Sigmoid colon (tissue), 7 donors: ENCODE data around the gene ORAI3. TPM values are rescaled to one million over a fixed set of nuclear protein-coding genes. Genes with fewer than 3 reads are reported as not detected.

ENCODE experiments used
- DNase-seq: peaks from one replicate; pipeline ENCODE4 v3.0.0-alpha.2; 2019
- H3K27ac ChIP-seq, 4 donors: fragments of 200-600 bp; sonication (generic); one replicate each; pipeline ENCODE4 v1.5.1; 2016 to 2019; ENCODE audit warnings: mild to moderate bottlenecking in 1 of 4
- H3K27me3 ChIP-seq, 3 donors: fragments of 200-600 bp; sonication (generic); one replicate each; pipeline ENCODE4 v1.5.1; 2019; ENCODE audit warnings: mild to moderate bottlenecking in 1 of 3
- H3K36me3 ChIP-seq, 4 donors: fragments of 200-600 bp; sonication (generic); one replicate each; pipeline ENCODE4 v1.5.1; 2016 to 2019
- H3K4me1 ChIP-seq, 4 donors: fragments of 200-600 bp; sonication (generic); one replicate each; pipeline ENCODE4 v1.5.1; 2017 to 2019
- H3K4me3 ChIP-seq, 4 donors: fragments of 200-600 bp; sonication (generic); one replicate each; pipeline ENCODE4 v1.5.1; 2017 to 2019; ENCODE audit warnings: mild to moderate bottlenecking in 2 of 4, moderate library complexity in 1 of 4
- H3K9me3 ChIP-seq, 4 donors: fragments of 200-600 bp in 3 of 4; sonication (generic) in 3 of 4; one replicate each; pipeline versions ENCODE4 v1.5.1 to v1.6.1; 2013 to 2019
- EP300 ChIP-seq, 4 donors: sonication (generic); formaldehyde crosslinking; IDR thresholded peaks; one replicate each; pipeline ENCODE4 v1.6.1; 2017; ENCODE audit warnings: antibody characterized with exemption in 4 of 4
- POLR2A ChIP-seq, 2 donors: fragments of 450-650 bp; IDR thresholded peaks; one replicate each; pipeline ENCODE4 v1.6.1; 2016; ENCODE audit warnings: antibody characterized with exemption in 2 of 2, mild to moderate bottlenecking in 2 of 2, moderate library complexity in 2 of 2
- POLR2AphosphoS5 ChIP-seq, 4 donors: sonication (generic); formaldehyde crosslinking; IDR thresholded peaks; one replicate each; pipeline ENCODE4 v1.6.1; 2017; ENCODE audit warnings: antibody characterized with exemption in 4 of 4
- WGBS, 2 donors: extraction: QIAGEN DNeasy Blood & Tissue Kit; methylation state at CpG; one replicate each; pipeline ENCODE4 v1.1.7; 2013; 5-methylcytosine and 5-hydroxymethylcytosine counted together
- intact Hi-C: fragments of 100-400 bp; cut with DNase I; formaldehyde crosslinking; loops from one replicate; pipeline ENCODE4 v1.15.1; 2023
- polyA plus RNA-seq, 3 donors: library from polyadenylated mRNA; stranded (reverse); fragments of 200-250 nt; gene quantifications; one replicate each; pipeline ENCODE4 v1.2.3, GENCODE V29; 2013
- small RNA-seq, 3 donors: library from RNA; depleted of rRNA; stranded (forward); fragments of <200 nt; gene quantifications; one replicate each; pipeline ENCODE3, GENCODE V24; 2016
- total RNA-seq, 4 donors: library from RNA; depleted of rRNA; stranded (reverse); fragments of >200 nt; gene quantifications; one replicate each; pipeline ENCODE4 v1.1.0, GENCODE V29; 2016
- TF ChIP-seq, protein P1 (sequence below), 4 experiments: fragments of 450-650 bp in 3 of 4; fragments of 200-600 bp in 1 of 4; IDR thresholded peaks; one replicate each; pipeline ENCODE4 v1.5.1; 2016 to 2019; ENCODE audit warnings: antibody characterized with exemption in 4 of 4, mild to moderate bottlenecking in 3 of 4, moderate library complexity in 2 of 4
- donor health status: healthy with polysubstance abuse.
- donor health status: Bipolar disorder and iron deficiency.
- donor health status: healthy.

Gene ORAI3
- total and polyA plus RNA-seq, 7 donors = 8.6 to 43.3 (median 33.3) TPM

GRCh38 chr16:31001507-31002249 lies 52.8 kb downstream of the ORAI3 start:
- no peaks in the 10 kb centered on the region for H3K27me3 ChIP-seq
- no peaks in the 10 kb centered on the region for H3K9me3 ChIP-seq
- no peak overlapping the region for H3K27ac ChIP-seq
- no peak for DNase-seq
- no peaks in the 10 kb centered on the region for H3K36me3 ChIP-seq
- H3K4me3 ChIP-seq = no peak overlapping the region
- intact Hi-C loops = no loop called here
- WGBS, 2 donors = 52 to 77% methylated on average over 16 of the region's 16 CpGs
- peaks cover 0 to 10% (median 7%) of the 10 kb centered on the region in 4 donors for H3K4me1 ChIP-seq
- TF ChIP-seq, protein P1, sequence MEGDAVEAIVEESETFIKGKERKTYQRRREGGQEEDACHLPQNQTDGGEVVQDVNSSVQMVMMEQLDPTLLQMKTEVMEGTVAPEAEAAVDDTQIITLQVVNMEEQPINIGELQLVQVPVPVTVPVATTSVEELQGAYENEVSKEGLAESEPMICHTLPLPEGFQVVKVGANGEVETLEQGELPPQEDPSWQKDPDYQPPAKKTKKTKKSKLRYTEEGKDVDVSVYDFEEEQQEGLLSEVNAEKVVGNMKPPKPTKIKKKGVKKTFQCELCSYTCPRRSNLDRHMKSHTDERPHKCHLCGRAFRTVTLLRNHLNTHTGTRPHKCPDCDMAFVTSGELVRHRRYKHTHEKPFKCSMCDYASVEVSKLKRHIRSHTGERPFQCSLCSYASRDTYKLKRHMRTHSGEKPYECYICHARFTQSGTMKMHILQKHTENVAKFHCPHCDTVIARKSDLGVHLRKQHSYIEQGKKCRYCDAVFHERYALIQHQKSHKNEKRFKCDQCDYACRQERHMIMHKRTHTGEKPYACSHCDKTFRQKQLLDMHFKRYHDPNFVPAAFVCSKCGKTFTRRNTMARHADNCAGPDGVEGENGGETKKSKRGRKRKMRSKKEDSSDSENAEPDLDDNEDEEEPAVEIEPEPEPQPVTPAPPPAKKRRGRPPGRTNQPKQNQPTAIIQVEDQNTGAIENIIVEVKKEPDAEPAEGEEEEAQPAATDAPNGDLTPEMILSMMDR (IDR thresholded peaks at IDR 0.05) = no peak
- TF ChIP-seq POLR2A (IDR thresholded peaks at IDR 0.05) (no peak), POLR2AphosphoS5 (IDR thresholded peaks at IDR 0.05) (no peak), EP300 (IDR thresholded peaks at IDR 0.05) (no peak)

- TF ChIP-seq POLR2A (IDR thresholded peaks at IDR 0.05) (no peak), EP300 (IDR thresholded peaks at IDR 0.05) (no peak), POLR2AphosphoS5 (IDR thresholded peaks at IDR 0.05) (no peak)
- TF ChIP-seq, protein P1 (IDR thresholded peaks at IDR 0.05) = no peak
- Histone ChIP-seq H3K27ac (peak overlapping the region in 1 of 4 donors; percentile 27), H3K27me3 (no peaks in the 10 kb centered on the region), H3K36me3 (no peaks in the 10 kb centered on the region), H3K4me1 (peaks cover 0 to 7% (median 5%) of the 10 kb centered on the region in 4 donors), H3K4me3 (no peak overlapping the region), H3K9me3 (no peaks in the 10 kb centered on the region)
- WGBS, 2 donors = 80 to 83% methylated on average over 10 of the region's 10 CpGs
- intact Hi-C loops = no loop called here
- DNase-seq = no peak
These were observed 53.4 kb downstream of the ORAI3 start for GRCh38 chr16:31002250-31002700.

- 88 to 89% methylated on average over 9 of the region's 9 CpGs for WGBS, 2 donors
These were observed 54.0 kb downstream of the ORAI3 start for GRCh38 chr16:31002862-31003341.

GRCh38 chr16:31003744-31004143 lies 54.9 kb downstream of the ORAI3 start:
- no peaks in the 10 kb centered on the region for H3K36me3 ChIP-seq
- no peak overlapping the region for H3K27ac ChIP-seq
- H3K27me3 ChIP-seq = peaks cover 0 to 12% (median 2%) of the 10 kb centered on the region in 3 donors
- H3K9me3 ChIP-seq = no peaks in the 10 kb centered on the region
- H3K4me1 ChIP-seq = no peaks in the 10 kb centered on the region
- no peak for DNase-seq
- 83 to 85% methylated on average over 6 of the region's 6 CpGs for WGBS, 2 donors
- TF ChIP-seq, protein P1 (IDR thresholded peaks at IDR 0.05) = no peak
- TF ChIP-seq EP300 (IDR thresholded peaks at IDR 0.05) = no peak
- TF ChIP-seq POLR2A (IDR thresholded peaks at IDR 0.05) = no peak
- no peak for TF ChIP-seq POLR2AphosphoS5 (IDR thresholded peaks at IDR 0.05)
- no peak overlapping the region for H3K4me3 ChIP-seq
- intact Hi-C loops = no loop called here

More at GRCh38 chr16:31002862-31003341, 54.0 kb downstream of the ORAI3 start:
- Histone ChIP-seq H3K4me1 (peaks cover 0 to under 1% (median 0%) of the 10 kb centered on the region in 4 donors), H3K9me3 (no peaks in the 10 kb centered on the region), H3K27ac (peak overlapping the region in 2 of 4 donors; percentile 27 to 32), H3K4me3 (no peak overlapping the region), H3K27me3 (peaks cover 0 to 4% (median 0%) of the 10 kb centered on the region in 3 donors), H3K36me3 (no peaks in the 10 kb centered on the region)
- no peak for DNase-seq
- TF ChIP-seq POLR2AphosphoS5 (IDR thresholded peaks at IDR 0.05) (no peak), EP300 (IDR thresholded peaks at IDR 0.05) (no peak), POLR2A (IDR thresholded peaks at IDR 0.05) (no peak)
- TF ChIP-seq, protein P1 (IDR thresholded peaks at IDR 0.05) = no peak
- intact Hi-C loops = no loop called here

Small RNA genes lying within 50 kb of the gene (small RNA-seq; reads per million reads assigned to genes)
- 0 reads per million in 3 donors for gene AC135048.1

Other genes with a start within 250 kb of the ORAI3 start
- gene SRCAP, start 249.9 kb upstream of the ORAI3 start, total RNA-seq = 10 to 100 TPM; 13.2 to 39.1 (median 23.4) TPM
- 10 to 100 TPM in 1 of 3 donors, 1 to 10 TPM in 2; 2.4 to 37.3 (median 9.0) TPM for gene SRCAP, start 249.9 kb upstream of the ORAI3 start, polyA plus RNA-seq
- gene PHKG2, start 200.6 kb upstream of the ORAI3 start, total RNA-seq = 10 to 100 TPM; 20.1 to 28.5 (median 23.7) TPM
- gene PHKG2, start 200.6 kb upstream of the ORAI3 start, polyA plus RNA-seq = 10 to 100 TPM; 19.2 to 45.0 (median 23.8) TPM
- gene CFAP119, start 187.0 kb upstream of the ORAI3 start, total RNA-seq = 1 to 10 TPM in 3 of 4 donors, under 1 TPM in 1; 0.82 to 2.8 (median 1.7) TPM
- gene CFAP119, start 187.0 kb upstream of the ORAI3 start, polyA plus RNA-seq = 10 to 100 TPM in 1 of 3 donors, 1 to 10 TPM in 1, not detected in 1; 3.7 to 11.9 TPM
- 10 to 100 TPM; 48.1 to 53.9 (median 49.6) TPM for gene RNF40, start 186.7 kb upstream of the ORAI3 start, total RNA-seq
- 10 to 100 TPM; 34.8 to 79.3 (median 48.6) TPM for gene RNF40, start 186.7 kb upstream of the ORAI3 start, polyA plus RNA-seq
- 10 to 100 TPM in 2 of 4 donors, 1 to 10 TPM in 2; 8.4 to 12.1 (median 10.3) TPM for gene ZNF629, start 161.9 kb upstream of the ORAI3 start, total RNA-seq
- 1 to 10 TPM; 3.0 to 6.9 (median 3.5) TPM for gene ZNF629, start 161.9 kb upstream of the ORAI3 start, polyA plus RNA-seq
- 10 to 100 TPM; 45.7 to 63.1 (median 55.2) TPM for gene BCL7C, start 55.0 kb upstream of the ORAI3 start, total RNA-seq
- 10 to 100 TPM; 27.9 to 42.0 (median 30.7) TPM for gene BCL7C, start 55.0 kb upstream of the ORAI3 start, polyA plus RNA-seq
- gene CTF1, start 52.5 kb upstream of the ORAI3 start, total RNA-seq = 1 to 10 TPM; 2.3 to 6.9 (median 4.9) TPM
- gene CTF1, start 52.5 kb upstream of the ORAI3 start, polyA plus RNA-seq = 1 to 10 TPM in 2 of 3 donors, under 1 TPM in 1; 0.46 to 3.6 (median 1.5) TPM
- gene FBXL19, start 25.5 kb upstream of the ORAI3 start, total RNA-seq = 10 to 100 TPM in 3 of 4 donors, 1 to 10 TPM in 1; 7.9 to 18.3 (median 13.0) TPM
- 10 to 100 TPM in 1 of 3 donors, 1 to 10 TPM in 2; 3.0 to 32.7 (median 8.3) TPM for gene FBXL19, start 25.5 kb upstream of the ORAI3 start, polyA plus RNA-seq
- 10 to 100 TPM in 1 of 4 donors, 1 to 10 TPM in 3; 5.0 to 16.0 (median 7.1) TPM for gene SETD1A, start 8.7 kb downstream of the ORAI3 start, total RNA-seq
- 10 to 100 TPM in 1 of 3 donors, 1 to 10 TPM in 2; 2.4 to 13.1 (median 3.2) TPM for gene SETD1A, start 8.7 kb downstream of the ORAI3 start, polyA plus RNA-seq
- gene HSD3B7, start 36.1 kb downstream of the ORAI3 start, total RNA-seq = 10 to 100 TPM; 14.6 to 16.1 (median 15.5) TPM
- 10 to 100 TPM in 2 of 3 donors, 1 to 10 TPM in 1; 9.0 to 36.1 (median 13.6) TPM for gene HSD3B7, start 36.1 kb downstream of the ORAI3 start, polyA plus RNA-seq
- gene STX1B, start 61.6 kb downstream of the ORAI3 start, total RNA-seq = 1 to 10 TPM in 2 of 4 donors, under 1 TPM in 2; 0.71 to 4.4 (median 2.3) TPM
- gene STX1B, start 61.6 kb downstream of the ORAI3 start, polyA plus RNA-seq = 1 to 10 TPM in 1 of 3 donors, under 1 TPM in 1, not detected in 1; 0.60 to 1.2 TPM
- gene STX4, start 84.5 kb downstream of the ORAI3 start, total RNA-seq = 10 to 100 TPM; 23.9 to 56.5 (median 37.4) TPM
- gene STX4, start 84.5 kb downstream of the ORAI3 start, polyA plus RNA-seq = 10 to 100 TPM; 47.2 to 76.3 (median 55.3) TPM
- 10 to 100 TPM in 1 of 4 donors, 1 to 10 TPM in 3; 5.2 to 12.5 (median 7.7) TPM for gene ZNF668, start 125.2 kb downstream of the ORAI3 start, total RNA-seq
- 10 to 100 TPM in 1 of 3 donors, 1 to 10 TPM in 2; 4.8 to 11.7 (median 4.9) TPM for gene ZNF668, start 125.2 kb downstream of the ORAI3 start, polyA plus RNA-seq
- gene ZNF646, start 125.4 kb downstream of the ORAI3 start, total RNA-seq = 10 to 100 TPM in 1 of 4 donors, 1 to 10 TPM in 3; 8.3 to 12.2 (median 8.8) TPM
- 10 to 100 TPM in 1 of 3 donors, 1 to 10 TPM in 2; 1.8 to 15.0 (median 4.9) TPM for gene ZNF646, start 125.4 kb downstream of the ORAI3 start, polyA plus RNA-seq
- gene PRSS53, start 139.9 kb downstream of the ORAI3 start, total RNA-seq = 1 to 10 TPM; 1.1 to 9.1 (median 2.6) TPM
- gene PRSS53, start 139.9 kb downstream of the ORAI3 start, polyA plus RNA-seq = 1 to 10 TPM in 1 of 3 donors, not detected in 2; 2.0 TPM
- 100 to 1,000 TPM; 107 to 165 (median 116) TPM for gene VKORC1, start 145.7 kb downstream of the ORAI3 start, total RNA-seq
- gene VKORC1, start 145.7 kb downstream of the ORAI3 start, polyA plus RNA-seq = 10 to 100 TPM; 30.5 to 66.5 (median 45.6) TPM
- 10 to 100 TPM; 29.5 to 42.7 (median 33.7) TPM for gene BCKDK, start 159.3 kb downstream of the ORAI3 start, total RNA-seq
- 10 to 100 TPM; 21.6 to 33.2 (median 32.1) TPM for gene BCKDK, start 159.3 kb downstream of the ORAI3 start, polyA plus RNA-seq
- 10 to 100 TPM; 57.1 to 65.7 (median 62.5) TPM for gene KAT8, start 168.6 kb downstream of the ORAI3 start, total RNA-seq
- 10 to 100 TPM; 31.2 to 54.0 (median 38.8) TPM for gene KAT8, start 168.6 kb downstream of the ORAI3 start, polyA plus RNA-seq
- gene PRSS8, start 186.7 kb downstream of the ORAI3 start, total RNA-seq = 1 to 10 TPM in 2 of 4 donors, under 1 TPM in 1, not detected in 1; 0.16 to 3.2 (median 1.1) TPM
- 100 to 1,000 TPM in 1 of 3 donors, 10 to 100 TPM in 2; 54.7 to 342 (median 84.4) TPM for gene PRSS8, start 186.7 kb downstream of the ORAI3 start, polyA plus RNA-seq
- 1 to 10 TPM in 3 of 4 donors, under 1 TPM in 1; 0.83 to 7.3 (median 3.7) TPM for gene PRSS36, start 201.0 kb downstream of the ORAI3 start, total RNA-seq
- gene PRSS36, start 201.0 kb downstream of the ORAI3 start, polyA plus RNA-seq = 10 to 100 TPM in 1 of 3 donors, 1 to 10 TPM in 2; 4.7 to 10.2 (median 7.6) TPM
- 10 to 100 TPM; 44.1 to 63.9 (median 60.4) TPM for gene FUS, start 231.1 kb downstream of the ORAI3 start, total RNA-seq
- gene FUS, start 231.1 kb downstream of the ORAI3 start, polyA plus RNA-seq = 100 to 1,000 TPM in 1 of 3 donors, 10 to 100 TPM in 2; 79.9 to 262 (median 98.3) TPM